NCI-H2029 (cell line): ENCODE data around the gene IGFLR1.
A peak's percentile ranks its signal among the peaks of the same experiment; 100 is the strongest.

ENCODE experiments used
- DNase-seq: peaks from one replicate; lab custom pipeline; 2025; lab: John Stamatoyannopoulos, UW

The IGFLR1 gene, protein sequence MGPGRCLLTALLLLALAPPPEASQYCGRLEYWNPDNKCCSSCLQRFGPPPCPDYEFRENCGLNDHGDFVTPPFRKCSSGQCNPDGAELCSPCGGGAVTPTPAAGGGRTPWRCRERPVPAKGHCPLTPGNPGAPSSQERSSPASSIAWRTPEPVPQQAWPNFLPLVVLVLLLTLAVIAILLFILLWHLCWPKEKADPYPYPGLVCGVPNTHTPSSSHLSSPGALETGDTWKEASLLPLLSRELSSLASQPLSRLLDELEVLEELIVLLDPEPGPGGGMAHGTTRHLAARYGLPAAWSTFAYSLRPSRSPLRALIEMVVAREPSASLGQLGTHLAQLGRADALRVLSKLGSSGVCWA

GRCh38 chr19:35742121-35742724 is at the start of gene IGFLR1:
Gene IGFLR1, minus strand, starts transcription at chr19:35742452. Its CDS starts 1,272 bp downstream, at chr19:35741180.
- DNase-seq = no peak

DNA sequence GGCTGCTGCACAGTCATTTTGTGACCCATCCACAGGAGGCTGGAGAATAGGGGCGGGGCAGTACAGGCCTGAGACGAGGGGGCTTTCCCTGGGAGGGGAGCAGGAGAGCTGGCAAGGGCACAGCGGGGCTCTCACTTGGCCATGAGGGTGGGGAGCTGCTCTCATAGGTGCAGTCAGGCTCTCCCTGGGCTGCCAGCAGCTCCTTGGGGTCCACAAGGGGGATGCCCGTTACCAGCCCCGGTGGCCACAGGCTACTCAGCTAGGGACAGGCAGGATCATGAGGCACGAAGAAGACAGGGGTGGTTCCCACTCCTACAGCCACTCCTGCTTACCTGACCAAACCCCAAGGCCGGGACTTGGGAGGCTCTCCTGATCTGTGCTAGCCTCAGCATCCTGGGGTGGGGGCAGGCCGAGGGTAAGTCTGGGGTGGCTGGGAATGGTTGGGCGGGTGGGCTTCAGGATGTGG is 49.6 kb upstream of the IGFLR1 start:
- no peak for DNase-seq

DNA sequence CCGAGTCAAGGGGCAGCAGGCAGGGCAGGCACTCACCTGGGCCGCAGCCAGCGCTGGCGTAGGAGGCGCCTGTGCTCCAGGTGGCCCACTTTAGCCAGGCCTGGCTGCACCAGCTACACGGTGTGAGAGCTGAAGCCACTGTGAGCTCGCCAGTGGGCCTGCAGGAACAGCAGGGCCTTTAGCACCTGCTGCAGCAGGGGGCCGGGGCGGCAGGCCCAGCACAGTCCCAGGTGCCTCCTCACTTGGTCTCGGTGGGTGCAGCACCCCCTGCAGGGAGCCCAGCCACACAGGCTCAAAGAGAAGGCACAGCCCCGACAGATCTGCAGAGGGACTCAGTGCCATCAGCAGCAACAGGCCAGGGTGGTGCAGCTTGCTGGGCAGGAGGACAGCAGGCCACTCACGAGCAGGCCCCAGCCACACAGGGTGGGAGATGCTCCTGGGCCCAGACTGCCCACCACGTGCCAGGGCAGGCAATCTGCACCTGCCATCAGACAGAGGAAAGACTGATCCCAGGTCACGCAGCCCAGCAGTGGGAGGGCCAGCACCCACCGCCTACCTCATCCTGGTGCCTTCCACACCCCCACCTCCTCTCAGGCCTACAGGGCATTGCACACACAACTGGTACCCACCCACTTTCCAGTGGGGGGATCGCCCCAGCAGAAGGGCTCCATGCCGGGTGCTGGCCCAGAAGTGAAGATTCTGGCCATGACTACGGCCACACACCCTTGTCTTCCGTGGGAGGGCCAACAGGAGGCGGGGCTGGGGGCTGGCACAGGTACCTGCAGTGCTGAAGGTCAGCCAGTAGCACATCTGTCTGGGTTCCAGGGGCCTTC is 48.9 kb upstream of the IGFLR1 start:
- DNase-seq = peak; percentile 72

GRCh38 chr19:35789978-35790944 is 48.0 kb upstream of the IGFLR1 start:
- DNase-seq = no peak

DNA sequence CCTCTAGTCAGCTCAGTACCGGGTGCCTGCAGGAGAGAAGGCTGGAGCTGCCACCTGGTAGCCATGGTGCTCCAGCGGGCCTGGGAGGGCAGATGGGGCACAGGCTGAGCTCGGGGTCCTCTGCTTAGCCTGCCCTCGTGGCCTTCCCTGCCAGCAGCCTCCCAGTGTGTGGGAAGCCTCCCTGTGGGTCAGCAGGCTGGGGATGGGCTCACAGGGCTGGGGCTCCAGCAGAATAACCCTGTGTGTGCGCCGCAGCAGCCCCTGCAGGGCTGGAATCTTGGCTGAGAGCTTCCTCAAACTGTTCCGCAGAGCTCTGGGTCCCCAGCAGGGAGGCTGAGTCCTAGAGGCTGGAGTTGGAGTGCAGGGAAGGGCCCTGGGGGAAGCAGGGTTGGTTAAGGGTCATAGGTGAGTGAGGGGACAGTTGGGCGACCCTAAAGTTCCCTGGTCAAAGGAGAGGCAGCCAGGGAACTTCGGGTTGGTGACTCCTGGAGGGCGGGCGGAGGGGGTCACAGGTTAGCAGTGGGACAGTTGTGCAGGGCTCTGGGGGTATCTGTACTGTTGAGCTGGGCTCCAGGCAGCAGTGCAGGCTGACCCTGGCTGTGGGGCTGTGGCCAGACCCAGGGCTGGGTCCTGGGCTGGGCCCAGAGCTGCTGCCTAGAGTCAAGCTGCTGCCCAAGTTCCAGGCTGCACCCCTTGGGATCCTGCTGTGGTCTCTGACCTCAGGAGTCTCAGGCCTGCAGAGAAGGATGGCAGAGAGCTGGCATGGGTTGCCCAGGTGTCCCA is 47.1 kb upstream of the IGFLR1 start:
- no peak for DNase-seq

GRCh38 chr19:35788205-35788960 is 46.1 kb upstream of the IGFLR1 start:
- DNase-seq = no peak

DNA sequence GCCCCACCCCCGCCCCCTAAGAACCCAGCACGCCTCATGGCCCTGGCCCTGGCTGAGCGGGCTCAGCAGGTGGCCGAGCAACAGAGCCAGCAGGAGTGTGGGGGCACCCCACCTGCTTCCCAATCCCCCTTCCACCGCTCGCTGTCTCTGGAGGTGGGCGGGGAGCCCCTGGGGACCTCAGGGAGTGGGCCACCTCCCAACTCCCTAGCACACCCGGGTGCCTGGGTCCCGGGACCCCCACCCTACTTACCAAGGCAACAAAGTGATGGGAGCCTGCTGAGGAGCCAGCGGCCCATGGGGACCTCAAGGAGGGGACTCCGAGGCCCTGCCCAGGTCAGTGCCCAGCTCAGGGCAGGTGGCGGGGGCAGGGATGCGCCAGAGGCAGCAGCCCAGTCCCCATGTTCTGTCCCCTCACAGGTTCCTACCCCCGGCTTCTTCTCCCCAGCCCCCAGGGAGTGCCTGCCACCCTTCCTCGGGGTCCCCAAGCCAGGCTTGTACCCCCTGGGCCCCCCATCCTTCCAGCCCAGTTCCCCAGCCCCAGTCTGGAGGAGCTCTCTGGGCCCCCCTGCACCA is 45.1 kb upstream of the IGFLR1 start:
- no peak for DNase-seq

GRCh38 chr19:35786299-35787160 is 44.3 kb upstream of the IGFLR1 start:
- DNase-seq = no peak

DNA sequence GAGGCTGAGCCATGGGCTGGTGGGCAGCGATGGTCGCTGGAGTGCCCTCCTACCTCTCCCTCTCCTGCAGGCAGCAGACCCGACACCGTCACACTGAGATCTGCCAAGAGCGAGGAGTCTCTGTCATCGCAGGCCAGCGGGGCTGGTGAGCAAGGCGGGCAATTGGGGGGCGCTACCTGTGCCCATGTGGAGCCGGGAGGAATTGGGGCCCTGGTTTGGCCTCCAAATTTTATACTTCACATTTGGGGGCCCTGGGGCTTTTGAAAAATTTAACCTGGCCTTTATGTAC is 43.0 kb upstream of the IGFLR1 start:
- no peak for DNase-seq

DNA sequence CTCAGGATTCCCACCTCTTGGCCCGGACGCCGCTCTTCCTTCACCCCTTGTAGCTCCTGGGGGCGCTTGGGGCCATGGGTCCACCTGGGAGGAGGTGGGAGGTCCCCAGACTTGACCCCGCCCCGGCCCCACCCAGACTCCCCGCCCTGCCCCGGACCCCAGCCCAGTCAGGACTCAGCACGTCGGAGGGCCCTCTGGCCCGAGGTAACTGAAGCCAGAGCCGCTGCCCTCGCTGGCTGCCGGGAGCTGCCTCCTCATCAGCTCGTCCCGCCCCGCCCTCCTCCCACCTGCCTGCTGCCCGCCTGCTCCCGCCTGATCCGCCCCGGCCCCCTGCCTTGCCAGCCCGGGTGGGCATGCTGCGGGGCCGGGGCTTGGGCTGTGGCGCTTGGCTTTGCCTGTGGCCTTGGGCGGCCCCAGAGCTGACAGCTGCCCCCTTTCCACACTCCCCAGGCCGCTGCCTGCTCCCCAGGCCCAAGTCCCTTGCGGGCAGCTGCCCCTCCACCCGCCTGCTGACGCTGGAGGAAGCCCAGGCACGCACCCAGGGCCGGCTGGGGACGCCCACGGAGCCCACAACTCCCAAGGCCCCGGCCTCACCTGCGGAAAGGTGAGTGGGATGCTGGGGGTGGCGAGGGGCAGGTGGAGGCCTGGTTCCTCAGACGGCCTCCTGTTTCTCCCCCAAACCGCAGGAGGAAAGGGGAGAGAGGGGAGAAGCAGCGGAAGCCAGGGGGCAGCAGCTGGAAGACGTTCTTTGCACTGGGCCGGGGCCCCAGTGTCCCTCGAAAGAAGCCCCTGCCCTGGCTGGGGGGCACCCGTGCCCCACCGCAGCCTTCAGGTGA is 42.5 kb upstream of the IGFLR1 start:
- DNase-seq = no peak

GRCh38 chr19:35783469-35784434 is 41.5 kb upstream of the IGFLR1 start:
- DNase-seq = no peak

DNA sequence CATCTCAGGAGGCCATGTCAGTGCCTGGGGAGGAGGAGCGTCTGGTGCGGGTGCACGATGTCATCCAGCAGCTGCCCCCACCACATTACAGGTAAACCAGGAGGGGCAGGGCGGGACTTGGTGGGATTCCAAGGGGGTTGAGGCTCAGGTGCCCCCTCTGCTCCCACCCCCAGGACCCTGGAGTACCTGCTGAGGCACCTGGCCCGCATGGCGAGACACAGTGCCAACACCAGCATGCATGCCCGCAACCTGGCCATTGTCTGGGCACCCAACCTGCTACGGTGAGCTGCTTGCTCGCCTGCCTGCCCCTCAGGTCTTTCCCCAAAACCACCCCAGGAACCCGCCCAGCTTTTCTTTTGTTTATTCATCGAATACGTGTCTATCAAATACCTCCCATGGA is 40.3 kb upstream of the IGFLR1 start:
- no peak for DNase-seq

DNA sequence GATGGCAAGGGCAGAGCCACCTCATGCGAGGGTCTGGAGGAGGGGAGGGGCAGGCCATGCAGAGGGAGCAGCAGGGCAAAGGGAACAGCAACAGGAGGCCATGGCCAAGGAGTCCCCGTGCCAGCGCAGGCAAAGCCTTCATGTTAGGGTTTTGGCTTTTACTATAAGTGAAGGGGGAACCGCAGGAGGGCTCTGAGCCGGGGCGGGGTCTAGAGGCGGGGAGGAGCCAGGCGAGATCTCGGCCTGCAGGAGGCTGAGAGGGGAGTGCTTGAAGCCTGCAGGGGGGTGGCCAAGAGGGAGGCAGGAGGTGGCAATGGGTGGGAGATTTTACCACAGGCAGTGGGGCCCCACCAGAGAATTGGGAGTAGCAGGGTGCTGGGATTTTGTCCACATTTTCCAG is 39.4 kb upstream of the IGFLR1 start:
- no peak for DNase-seq

- DNase-seq = no peak
Measured at GRCh38 chr19:35780717-35781116, 38.5 kb upstream of the IGFLR1 start.

DNA sequence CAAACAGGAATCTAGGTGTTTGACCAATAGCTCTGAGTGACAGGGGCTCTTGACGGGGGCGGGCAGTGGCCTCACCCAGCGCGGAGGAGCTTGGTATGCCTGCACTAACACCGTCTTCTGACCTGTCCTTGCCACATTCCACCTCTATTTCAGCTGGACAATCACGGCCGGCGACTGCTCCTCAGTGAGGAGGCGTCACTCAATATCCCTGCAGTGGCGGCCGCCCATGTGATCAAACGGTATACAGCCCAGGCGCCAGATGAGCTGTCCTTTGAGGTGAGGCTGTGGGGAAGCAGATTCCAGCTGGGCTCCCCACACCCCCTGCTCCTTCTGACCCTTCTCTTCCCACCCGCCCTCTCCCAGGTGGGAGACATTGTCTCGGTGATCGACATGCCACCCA is 37.8 kb upstream of the IGFLR1 start:
- DNase-seq = no peak

- DNase-seq = no peak
Measured at GRCh38 chr19:35779033-35779432, 36.8 kb upstream of the IGFLR1 start.

DNA sequence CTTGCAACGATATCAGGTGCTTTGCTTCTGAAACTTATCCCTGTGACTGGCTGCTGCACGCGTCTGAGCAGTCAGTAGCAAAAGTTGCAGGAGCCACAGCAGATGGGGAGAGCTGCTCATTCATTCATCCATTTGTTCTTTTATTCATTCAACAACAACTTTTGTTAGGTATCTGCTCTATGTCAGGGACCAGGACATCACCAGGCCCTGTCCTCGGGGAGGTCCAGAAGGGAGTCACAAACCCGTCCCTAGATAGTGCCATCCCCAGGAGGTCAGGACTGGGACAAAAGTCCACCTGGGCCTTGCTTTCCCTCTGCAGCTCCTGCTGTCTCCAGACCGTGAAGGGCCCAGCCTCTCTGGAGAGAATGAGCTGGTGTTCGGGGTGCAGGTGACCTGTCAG is 35.7 kb upstream of the IGFLR1 start:
- no peak for DNase-seq
